Left kidney (tissue), 8 donors: ENCODE measurements around the gene RBMS3. TPM values are rescaled to one million over a fixed set of nuclear protein-coding genes. Genes with fewer than 3 reads are reported as not detected.
"Not testable (repeated sequence)": the region's sequence is repeated elsewhere in the genome, so short reads cannot be mapped to it uniquely, and the experiment has no call there.

ENCODE experiments used
- DNase-seq: peaks from one replicate; pipeline ENCODE4 v3.0.0-alpha.2; 2013
- long read RNA-seq, 8 donors: transcript quantifications; one replicate each; lab custom pipeline, GENCODE V29; 2026
- polyA plus RNA-seq: library from polyadenylated mRNA; unstranded; fragments of 120-200 nt; gene quantifications from one replicate; pipeline ENCODE4 v1.2.1, GENCODE V29; 2013; ENCODE audit not compliant: insufficient read length

RBMS3 gene
- 15.4 TPM for polyA plus RNA-seq
- long read RNA-seq, donor 1, partial matches to known transcripts: 0 of 2 reads
- long read RNA-seq, donor 1, other reads (novel, unspliced or antisense): 0 of 2 reads
- long read RNA-seq, donor 2, partial matches to known transcripts: 11 of 12 reads
- long read RNA-seq, donor 2, other reads (novel, unspliced or antisense): 0 of 12 reads
- long read RNA-seq, donor 3, partial matches to known transcripts: 0 of 1 reads
- long read RNA-seq, donor 3, other reads (novel, unspliced or antisense): 0 of 1 reads
- long read RNA-seq, donor 4: 0 reads
- long read RNA-seq, donor 5, partial matches to known transcripts: 5 of 5 reads
- long read RNA-seq, donor 5, other reads (novel, unspliced or antisense): 0 of 5 reads
- long read RNA-seq, donor 6, partial matches to known transcripts: 5 of 5 reads
- long read RNA-seq, donor 6, other reads (novel, unspliced or antisense): 0 of 5 reads
- long read RNA-seq, donor 7, full-length matches to known transcripts: 3 of 22 reads
- long read RNA-seq, donor 7, partial matches to known transcripts: 19 of 22 reads
- long read RNA-seq, donor 7, other reads (novel, unspliced or antisense): 0 of 22 reads
- long read RNA-seq, donor 8, partial matches to known transcripts: 0 of 1 reads
- long read RNA-seq, donor 8, other reads (novel, unspliced or antisense): 0 of 1 reads

DNA sequence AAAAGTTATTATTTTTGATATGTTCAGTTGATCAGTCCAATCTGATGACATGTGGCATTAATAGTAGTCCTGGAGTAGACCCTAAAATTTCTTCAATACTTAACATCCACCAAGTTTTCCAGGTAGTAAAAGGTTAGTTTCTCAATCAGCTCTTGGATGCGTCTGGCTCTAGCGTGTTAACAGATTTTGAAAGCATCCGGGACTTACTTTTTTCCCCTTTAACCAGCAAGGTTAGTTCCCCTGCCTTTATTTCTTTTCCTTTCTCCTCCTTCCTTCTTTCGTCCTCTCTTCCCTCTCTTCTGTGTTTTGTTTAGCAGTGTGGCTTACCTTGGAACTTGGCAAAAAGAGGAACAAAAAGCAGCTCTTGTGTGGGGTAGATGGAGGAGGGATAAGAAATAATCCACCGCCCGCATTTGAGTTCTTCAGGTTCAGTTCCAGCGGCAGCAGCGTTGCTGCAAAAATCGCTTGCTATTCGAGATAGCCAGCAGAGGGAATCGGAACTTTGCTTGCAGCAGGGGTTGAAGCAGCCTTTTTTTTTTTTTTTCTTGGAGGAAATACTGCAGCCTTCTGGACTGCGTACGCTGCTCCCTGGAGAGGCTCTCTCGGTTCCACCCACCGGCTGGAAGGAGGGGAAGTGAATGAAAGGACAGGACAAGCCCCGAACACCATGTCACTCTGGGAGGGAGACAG lies at the start of gene RBMS3:
Gene RBMS3, plus strand, starts transcription at position 668 of the 690 bp plus-strand sequence.
- DNase-seq: peak; percentile 88

DNA sequence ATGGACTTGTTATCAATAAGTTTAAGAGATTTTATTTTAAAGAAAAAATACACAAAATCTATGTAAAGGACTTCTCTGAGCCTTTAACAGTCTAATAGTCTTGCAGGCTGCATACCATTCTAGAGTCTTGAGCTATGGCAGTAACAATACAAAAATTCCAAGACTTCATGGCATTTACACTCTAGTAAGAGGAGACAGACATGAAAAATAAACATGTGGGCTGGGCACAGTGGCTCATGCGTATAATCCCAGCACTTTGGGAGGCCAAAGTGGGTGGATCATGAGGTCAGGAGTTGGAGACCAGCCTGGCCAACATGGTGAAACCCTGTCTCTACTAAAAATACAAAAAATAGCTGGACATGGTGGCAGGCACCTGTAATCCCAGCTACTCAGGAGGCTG lies 47.7 kb upstream of the RBMS3 start:
- not testable (repeated sequence) for DNase-seq

DNA sequence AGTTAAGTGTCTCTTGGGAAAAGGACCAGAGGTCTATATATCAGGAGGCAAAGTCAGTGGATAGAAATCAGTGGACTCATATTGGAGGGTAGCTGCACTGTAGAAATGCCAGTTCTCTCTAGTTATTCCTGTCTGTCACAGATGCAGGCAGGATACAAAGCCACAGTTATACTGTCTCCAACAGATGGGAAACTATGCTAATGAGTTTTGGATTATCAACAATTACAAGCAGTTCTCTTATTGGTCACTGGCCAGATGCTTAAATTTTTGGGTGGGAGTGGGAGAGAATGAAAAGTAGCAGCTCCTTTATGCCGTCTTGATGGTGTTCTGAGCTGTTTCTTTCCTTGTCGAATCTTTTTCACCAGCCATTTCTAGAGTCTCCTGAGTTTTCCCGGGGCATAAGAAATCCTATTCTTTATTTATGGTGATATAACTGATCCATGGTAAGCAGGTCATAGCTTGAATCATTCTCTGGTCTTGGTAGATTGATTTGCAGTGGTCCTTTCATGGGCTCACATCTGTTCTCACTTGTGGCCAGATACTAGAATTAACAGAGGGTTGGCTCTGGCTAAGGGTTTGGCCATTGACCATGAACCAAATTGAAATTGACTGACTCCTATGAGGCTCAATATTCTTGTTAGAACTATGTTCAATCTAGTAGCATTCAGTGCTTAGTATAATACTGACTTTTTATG lies 44.6 kb upstream of the RBMS3 start:
- no peak for DNase-seq

DNA sequence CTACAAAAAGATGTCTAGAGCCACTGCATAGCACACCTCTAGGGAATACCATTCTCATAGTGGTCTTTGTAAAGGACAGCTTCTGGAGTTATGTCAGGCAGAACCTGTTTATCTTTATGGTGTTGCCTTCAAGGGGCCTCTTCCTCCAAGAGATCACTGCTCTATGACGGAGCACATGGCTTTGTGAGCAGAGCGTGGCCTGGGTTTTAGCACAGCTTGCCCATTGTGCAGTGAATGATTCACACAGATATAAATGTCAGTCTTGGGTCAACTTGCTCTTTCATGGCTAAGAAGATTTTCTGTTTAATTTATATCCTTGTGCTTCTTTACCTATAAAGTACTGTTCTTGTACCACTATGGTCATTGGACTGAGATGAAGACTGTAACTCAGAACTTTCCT lies 41.5 kb upstream of the RBMS3 start:
- DNase-seq: no peak

DNA sequence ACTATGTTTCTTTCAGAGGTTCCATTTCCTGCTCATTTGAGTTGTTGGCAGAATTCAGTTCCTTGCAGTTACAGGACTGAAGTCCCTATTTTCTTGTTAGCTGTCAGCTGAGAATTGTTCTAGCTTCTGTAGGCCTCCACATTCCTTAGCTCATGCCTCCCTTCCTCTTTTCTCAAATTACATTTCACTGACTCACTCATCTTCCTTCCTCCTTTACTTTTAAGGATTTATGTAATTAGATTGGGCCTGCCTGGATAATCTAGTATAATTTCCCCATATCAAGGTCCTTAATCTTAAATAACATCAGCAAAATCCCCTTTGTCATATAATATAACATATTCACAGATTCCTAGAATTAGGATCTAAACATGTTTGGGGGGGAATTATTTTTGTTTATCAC lies 40.6 kb upstream of the RBMS3 start:
- no peak for DNase-seq

DNA sequence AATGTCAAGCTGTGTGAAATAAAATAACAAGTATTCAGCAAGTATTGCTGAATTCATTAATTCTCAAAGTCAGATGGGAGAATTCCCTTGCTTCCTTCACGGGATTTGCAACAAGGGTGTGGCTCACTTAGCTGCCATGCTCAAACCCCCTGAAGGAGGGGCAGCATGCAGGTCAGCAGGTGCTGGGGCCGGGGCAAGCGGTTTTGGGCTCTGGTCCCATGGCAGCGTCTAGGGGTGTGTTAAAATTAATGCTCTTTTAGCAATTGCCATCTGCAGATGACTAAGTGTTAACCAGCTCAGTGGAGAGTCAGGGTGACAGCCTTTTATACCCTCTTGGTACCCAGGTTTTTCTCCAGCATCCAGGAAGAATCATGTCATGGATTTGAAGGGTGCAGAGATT lies 40.0 kb upstream of the RBMS3 start:
- DNase-seq: no peak

DNA sequence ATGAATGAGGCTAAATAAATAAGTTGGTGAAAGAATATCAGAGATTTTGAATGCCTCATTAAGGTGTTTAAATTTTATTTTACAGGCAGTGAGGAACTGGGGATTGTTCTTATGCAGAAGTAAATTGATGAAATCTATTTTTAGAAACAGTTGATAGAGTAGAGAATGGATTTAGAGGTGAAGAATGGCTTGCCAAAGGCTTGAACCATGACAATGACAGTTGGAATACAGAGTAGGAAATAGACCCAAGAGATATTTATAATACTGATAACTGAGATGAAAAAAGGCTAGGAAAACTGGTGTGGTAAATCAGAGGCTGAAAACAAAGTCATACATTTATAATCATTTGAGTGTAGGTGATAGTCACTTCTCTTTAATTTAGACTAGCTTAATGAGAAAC lies 39.0 kb upstream of the RBMS3 start:
- no peak for DNase-seq

DNA sequence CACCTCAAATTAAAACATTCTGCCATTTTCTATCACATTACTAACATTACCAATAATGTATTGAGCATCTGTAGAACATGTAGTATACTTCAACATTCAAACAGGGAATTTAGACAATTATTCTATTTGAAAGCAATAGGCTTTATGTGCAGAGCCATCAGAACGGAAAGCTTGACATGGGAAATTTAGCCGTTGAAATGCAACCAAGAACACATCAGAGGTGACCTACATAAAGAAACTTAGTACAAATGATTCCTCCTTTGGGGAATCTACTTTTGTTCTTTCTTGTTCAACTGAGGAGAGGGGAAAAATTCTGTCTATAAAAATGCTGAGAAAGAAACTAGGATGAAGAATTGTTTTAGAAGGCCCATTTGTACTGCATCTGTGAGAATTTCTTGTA lies 38.6 kb upstream of the RBMS3 start:
- DNase-seq: no peak

DNA sequence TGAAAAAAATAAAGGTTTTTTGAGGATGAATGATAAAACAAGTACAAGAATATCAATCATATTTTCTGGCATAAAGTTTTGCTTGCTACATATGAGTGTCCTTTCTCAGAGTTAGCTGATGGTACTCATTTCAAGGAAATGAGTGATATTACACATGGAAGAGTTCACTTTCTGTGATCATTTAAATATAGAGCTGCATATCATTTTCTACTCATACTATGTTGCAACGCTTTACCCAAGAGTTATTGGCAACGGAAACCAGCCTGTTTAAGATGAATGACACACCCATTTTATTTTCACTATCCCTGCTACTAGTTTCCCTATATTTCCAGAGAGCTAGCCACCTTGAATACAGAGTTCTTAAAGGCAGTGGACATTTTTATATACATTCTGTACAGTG lies 35.4 kb upstream of the RBMS3 start:
- no peak for DNase-seq

DNA sequence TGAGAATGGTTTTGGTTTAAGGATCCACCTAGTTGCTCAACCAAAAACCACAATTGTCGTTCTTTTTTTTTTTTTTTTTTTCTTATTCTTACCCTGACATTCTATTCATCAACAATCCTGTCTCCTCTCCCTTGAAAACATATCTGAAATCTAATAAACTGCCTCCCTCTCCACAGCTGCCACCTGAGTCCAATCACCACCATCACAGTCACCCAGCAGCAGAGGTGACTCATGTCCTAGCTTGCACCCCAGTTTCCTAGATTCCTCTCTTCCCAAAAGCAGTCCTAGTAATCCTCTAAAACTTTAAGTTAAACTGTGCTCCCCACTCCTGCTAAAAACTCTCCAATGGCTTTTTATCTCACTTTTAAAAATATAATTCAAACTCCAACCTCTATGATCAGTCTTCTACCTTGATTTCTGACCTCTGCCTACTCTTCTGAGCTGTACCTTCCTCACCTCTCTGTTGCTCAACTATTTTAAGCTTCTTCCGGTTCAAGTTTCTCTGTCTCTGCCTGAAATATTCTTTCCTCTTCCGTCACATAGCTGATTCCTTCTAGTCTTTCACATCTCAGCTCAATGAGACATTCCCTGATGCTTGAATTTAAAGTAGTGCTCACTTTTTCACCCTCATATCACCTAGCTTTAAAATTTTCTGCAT lies 33.7 kb upstream of the RBMS3 start:
- no peak for DNase-seq

DNA sequence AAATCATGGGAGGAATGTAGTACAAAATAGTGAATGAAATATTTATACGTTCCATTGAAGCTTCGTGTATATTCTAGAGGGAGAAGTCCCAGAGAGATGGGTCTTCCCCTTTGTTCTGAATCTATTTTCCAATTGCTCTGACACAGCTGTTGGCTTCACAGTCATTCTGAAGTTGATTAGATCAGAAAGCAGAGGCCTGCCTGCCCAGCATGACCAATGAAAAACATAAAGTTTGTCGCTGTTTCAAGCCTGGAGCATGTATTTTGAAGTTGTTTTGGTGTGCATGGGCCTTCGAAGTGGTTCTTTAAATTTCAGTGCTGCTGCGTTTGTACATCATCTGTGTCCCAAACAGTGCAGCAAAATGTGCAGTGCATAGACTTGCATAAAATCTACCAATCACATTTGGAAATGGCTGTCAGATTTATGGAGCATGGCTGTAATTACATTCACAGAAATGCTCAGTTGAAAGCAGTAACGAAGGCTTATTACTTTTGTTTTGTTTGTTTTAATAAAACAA lies 31.0 kb upstream of the RBMS3 start:
- DNase-seq: no peak

DNA sequence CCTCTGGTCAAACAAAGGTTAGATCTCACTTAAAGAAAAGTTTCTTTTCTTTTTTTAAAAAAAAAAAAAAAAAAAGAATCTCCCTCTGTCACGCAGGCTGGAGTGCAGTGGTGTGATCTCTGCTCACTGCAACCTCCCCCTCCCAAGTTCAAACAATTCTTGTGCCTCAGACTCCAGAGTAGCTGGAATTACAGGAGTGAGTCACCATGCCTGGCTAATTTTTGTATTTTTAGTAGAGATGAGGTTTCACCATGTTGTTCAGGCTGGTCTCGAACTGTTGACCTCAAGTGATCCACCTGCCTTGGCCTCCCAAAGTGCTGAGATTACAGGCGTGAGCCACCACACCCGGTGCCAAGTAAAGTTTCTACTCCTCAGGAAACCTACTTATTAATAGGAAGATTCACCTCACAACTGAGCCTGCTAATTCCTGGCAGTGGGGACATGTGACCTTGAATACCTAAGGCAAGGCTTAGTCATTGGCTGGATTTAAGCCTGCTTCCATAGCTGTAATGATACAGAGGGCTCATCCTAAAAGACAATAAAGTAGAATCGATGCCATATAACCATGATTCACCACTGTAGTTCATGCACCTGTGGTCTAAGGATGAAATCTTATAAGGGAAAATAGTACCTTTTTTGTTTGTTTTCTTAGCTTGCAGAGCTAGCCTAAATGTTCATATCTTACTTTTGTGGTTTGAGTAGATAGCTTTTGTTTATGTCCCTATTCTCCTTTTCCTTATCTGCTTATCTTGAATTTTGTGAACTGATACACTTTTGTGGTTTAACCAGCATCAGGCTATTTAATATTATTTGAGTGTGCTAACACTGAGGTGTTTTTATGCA lies 24.8 kb upstream of the RBMS3 start:
- no peak for DNase-seq

DNA sequence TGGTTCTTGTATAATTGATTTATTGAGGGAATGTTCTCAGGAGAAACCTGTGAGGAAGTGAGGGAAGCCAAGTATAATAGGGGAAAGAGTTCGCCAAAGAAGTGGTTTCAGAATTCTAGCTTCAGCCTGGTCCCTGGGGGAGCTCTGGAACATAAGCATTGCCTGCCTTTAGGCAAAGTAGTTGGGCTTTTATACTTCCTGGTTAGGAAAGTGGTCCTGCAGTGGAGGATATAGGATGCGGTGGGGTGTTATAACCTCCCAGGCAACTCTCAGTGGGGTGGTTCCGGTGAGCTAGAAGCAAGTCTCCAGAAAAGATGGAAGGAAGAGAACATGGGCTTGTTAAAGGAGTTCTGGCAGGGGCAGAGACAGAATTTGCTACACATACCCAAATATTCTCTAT lies 22.7 kb upstream of the RBMS3 start:
- no peak for DNase-seq

DNA sequence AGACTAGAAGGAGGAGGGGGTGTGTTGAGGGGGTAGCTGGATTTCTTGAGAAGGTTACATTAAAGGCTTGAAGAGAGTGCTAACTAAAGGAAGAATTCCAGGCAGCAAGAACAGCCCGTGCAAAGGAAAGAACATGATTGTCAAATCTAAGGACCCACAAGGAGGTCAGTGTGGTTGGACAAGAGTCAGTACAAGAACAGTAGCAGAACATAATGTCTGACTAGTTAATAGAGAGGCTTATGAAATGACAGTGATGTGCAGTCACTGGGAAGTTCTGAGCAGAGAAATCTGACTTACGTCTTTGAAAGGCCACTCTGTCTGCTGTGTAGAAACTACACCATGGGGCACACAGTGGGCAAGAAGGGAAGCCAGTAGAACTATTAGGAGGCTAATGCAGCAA lies 19.8 kb upstream of the RBMS3 start:
- DNase-seq: no peak

DNA sequence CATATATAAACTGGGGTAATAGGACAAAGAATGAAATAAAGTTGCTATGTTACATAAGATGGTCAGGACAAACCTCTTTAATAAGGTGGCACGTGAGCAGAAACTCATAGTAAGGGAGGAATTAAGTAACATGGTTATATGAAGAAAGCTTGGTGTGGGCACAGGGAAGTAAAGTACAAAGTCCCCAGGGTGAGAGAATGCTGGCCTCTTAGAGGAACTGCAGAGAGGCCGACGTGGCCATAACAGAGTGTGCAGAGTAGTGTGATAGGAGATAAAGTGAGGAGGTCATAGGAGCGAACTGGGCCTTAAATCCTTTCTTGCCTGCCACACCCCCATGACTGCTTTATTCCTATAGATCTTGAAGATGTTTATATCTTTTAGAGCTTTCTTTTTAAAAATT lies 17.4 kb upstream of the RBMS3 start:
- no peak for DNase-seq

DNA sequence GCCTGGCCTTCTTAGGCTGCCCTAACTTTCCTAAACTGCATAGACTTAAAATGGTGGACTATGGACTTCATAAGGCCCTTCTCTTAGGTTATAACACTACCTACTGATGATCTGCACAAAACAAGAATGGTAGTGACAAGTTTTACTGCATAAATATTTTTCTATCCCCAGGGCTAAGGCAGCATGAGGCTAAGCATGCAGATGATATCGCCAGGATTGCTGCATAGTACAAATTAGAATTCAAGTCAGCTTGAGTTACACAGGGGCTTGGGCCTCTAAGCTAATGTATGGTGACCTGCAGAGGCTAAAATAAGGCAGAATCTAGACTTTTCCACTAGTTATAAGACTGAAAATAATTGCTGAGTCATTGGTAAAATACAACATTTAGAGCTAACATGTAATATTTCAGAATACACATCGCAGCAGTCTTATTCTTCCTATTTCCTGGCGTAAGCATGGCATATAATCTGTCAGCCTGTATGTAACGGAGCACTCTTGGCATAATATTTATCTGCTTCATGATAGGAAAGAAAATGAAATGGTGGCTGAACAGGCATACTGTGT lies 15.3 kb upstream of the RBMS3 start:
- DNase-seq: no peak

DNA sequence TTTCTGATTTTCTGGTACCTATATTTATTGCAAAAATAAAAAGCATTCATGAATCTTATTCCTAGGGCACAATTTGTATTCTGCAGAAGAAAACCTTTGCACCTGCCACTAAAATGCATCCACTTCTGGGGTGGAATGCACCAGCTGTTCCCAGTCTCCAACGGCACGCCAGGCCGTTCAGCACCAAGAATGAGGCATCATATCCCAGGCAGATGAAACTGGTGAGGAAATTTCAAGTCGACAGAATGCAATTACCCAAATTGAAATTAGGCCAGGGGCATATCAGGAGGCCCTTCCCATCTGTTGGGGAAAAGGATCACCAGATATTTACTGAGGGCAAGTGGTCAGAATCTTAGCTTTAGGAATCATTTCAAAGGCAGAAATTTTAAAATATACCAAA lies 13.6 kb upstream of the RBMS3 start:
- no peak for DNase-seq

DNA sequence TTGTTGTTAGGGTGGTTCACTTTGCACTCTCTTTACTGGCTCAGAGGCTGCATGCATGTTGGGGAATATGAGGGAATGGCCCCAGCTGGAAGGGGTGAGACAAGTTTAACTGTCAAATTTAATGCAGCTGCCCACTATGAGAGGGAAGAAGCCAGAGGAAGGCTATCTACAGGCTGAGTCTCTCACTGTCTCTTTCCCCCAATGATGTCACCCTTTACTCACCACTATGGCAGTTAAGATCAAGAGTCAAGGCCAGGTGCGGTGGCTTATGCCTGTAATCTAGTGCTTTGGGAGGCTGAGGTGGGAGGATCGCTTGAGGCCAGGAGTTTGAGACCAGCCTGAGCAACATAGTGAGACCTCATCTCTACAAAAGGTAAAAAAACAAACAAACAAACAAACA lies 12.2 kb upstream of the RBMS3 start:
- DNase-seq: no peak

DNA sequence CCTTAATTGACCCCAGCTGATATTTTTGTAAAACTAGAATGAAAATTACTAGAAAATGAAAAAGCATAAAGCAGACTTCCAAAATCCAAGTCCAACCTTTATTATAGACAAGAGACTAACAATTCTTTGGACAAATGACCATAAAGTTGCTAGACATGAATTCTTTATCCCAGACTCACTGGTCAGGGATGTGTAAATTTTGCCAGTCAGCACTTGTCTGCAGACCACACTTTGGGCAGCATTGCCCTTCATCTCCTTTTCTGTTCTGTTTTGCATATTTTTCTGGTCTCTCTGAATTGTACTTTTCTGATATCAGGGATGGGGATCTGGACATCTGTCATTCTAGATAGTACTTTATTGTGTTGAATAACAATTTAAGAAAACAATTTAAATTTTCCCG lies 10.1 kb upstream of the RBMS3 start:
- no peak for DNase-seq

DNA sequence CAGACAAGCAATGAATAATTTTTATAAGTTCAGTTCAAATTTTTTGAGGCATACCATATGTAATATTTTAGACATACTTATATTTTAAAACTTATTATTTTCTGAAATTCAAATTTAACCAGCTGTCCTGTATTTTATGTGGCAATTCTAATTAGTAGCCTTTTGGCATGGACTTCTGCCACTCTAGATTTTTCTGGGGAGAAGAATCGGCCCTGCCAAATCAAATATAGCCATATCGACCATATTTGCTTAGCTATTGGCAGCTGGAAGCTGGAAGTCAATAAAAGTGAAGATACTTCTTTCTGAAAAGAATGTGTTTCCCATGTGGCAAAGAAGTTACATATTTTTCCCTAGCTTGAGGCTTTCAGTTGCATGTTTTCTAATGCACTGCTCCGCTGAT lies 9.4 kb upstream of the RBMS3 start:
- DNase-seq: no peak

DNA sequence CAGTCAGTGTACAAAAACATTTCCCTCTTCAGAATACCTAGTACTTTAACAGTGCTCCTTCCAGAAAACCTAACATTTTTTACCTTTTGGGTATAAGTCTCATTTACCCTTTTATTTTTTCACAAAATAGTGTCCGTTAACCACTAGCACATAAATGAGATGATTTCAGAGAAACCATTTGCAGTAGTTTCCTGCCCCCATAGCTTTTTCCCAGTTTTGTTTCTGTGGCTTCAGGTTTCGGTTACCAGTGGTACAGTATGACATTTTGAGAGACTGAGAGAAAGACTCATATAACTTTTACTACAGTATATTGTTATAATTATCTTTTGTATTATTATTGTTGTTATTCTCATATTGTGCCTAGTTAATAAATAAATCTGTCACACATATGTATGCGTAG lies 6.2 kb upstream of the RBMS3 start:
- DNase-seq: no peak
